Mesendoderm (in vitro differentiated cells): ENCODE measurements around the gene EXD3.

Experiments used
- DNase-seq: peaks from one replicate; pipeline ENCODE4 v3.0.0; 2013
- H2AK5ac ChIP-seq: 2 replicates; pipeline ENCODE4 v1.6.1; 2013; ENCODE audit warnings: low read length, inconsistent platforms
- H2BK120ac ChIP-seq: 2 replicates; pipeline ENCODE4 v1.6.1; 2013; ENCODE audit warnings: low read depth, mild to moderate bottlenecking, low read length, moderate library complexity, mixed read lengths
- H2BK15ac ChIP-seq: replicated peaks from 2 replicates; pipeline ENCODE4 v1.6.1; 2013; ENCODE audit warnings: low read depth, mild to moderate bottlenecking, moderate library complexity
- H2BK5ac ChIP-seq: 2 replicates; pipeline ENCODE4 v1.6.1; 2013; ENCODE audit warnings: low read length, inconsistent platforms
- H3K18ac ChIP-seq: 2 replicates; pipeline ENCODE4 v1.6.1; 2013; ENCODE audit warnings: mild to moderate bottlenecking, low read length, mixed read lengths
- H3K23ac ChIP-seq: one replicate; pipeline ENCODE4 v1.6.1; 2013; ENCODE audit warnings: low read length
- H3K27ac ChIP-seq: 2 replicates; pipeline ENCODE4 v1.5.1; 2013; ENCODE audit warnings: low read depth, mild to moderate bottlenecking, inconsistent platforms, low read length, moderate library complexity
- H3K27me3 ChIP-seq: 2 replicates; pipeline ENCODE4 v1.6.1; 2013; ENCODE audit warnings: low read length, control low read depth, mild to moderate bottlenecking, inconsistent platforms; ENCODE audit not compliant: insufficient read depth, poor library complexity
- H3K36me3 ChIP-seq: 2 replicates; pipeline ENCODE4 v1.6.1; 2013; ENCODE audit warnings: low read length, inconsistent platforms; ENCODE audit not compliant: control insufficient read depth, insufficient read depth
- H3K4ac ChIP-seq: one replicate; pipeline ENCODE4 v1.6.1; 2013; ENCODE audit warnings: low read depth, mild to moderate bottlenecking, low read length, moderate library complexity
- H3K4me1 ChIP-seq: 2 replicates; pipeline ENCODE4 v1.6.1; 2013; ENCODE audit warnings: low read depth, low read length, inconsistent platforms; ENCODE audit not compliant: control insufficient read depth
- H3K4me2 ChIP-seq: 2 replicates; pipeline ENCODE4 v1.6.1; 2013; ENCODE audit warnings: low read length
- H3K4me3 ChIP-seq: 2 replicates; pipeline ENCODE4 v1.5.1; 2013; ENCODE audit warnings: mild to moderate bottlenecking, low read length
- H3K56ac ChIP-seq: one replicate; pipeline ENCODE4 v1.6.1; 2013; ENCODE audit warnings: low read length
- H3K79me1 ChIP-seq: 2 replicates; pipeline ENCODE4 v1.6.1; 2013; ENCODE audit warnings: low read length, inconsistent platforms
- H3K79me2 ChIP-seq: 2 replicates; pipeline ENCODE4 v1.6.1; 2013; ENCODE audit warnings: mild to moderate bottlenecking, low read length; ENCODE audit not compliant: control insufficient read depth, insufficient read depth
- H3K9ac ChIP-seq: 2 replicates; pipeline ENCODE4 v1.6.1; 2013; ENCODE audit warnings: low read length, inconsistent platforms
- H4K5ac ChIP-seq: one replicate; pipeline ENCODE4 v1.6.1; 2013; ENCODE audit warnings: low read length
- H4K8ac ChIP-seq: one replicate; pipeline ENCODE4 v1.6.1; 2013; ENCODE audit warnings: low read depth, mild to moderate bottlenecking, control low read depth, low read length, moderate library complexity
- WGBS: extraction: QIAGEN DNeasy Blood & Tissue Kit; methylation state at CpG from one replicate; pipeline ENCODE4 v1.1.7; 2013; ENCODE audit warnings: low lambda C conversion rate, missing lambda C conversion rate; ENCODE audit not compliant: insufficient coverage; ENCODE audit errors: extremely low coverage; 5-methylcytosine and 5-hydroxymethylcytosine counted together

Gene EXD3

GRCh38 chr9:137398561-137399468 lies 24.1 kb downstream of the EXD3 start:
- H3K79me2 ChIP-seq: no peaks in the 10 kb centered on the region
- H3K4me1 ChIP-seq: no peaks in the 10 kb centered on the region
- no peak overlapping the region for H3K9ac ChIP-seq
- H3K27me3 ChIP-seq: no peaks in the 10 kb centered on the region
- no peaks in the 10 kb centered on the region for H3K79me1 ChIP-seq
- H3K27ac ChIP-seq: no peak overlapping the region
- H2AK5ac ChIP-seq: no peak overlapping the region
- no peak overlapping the region for H3K56ac ChIP-seq
- no peak overlapping the region for H3K4me2 ChIP-seq
- H3K18ac ChIP-seq: no peak overlapping the region
- no peak overlapping the region for H3K4ac ChIP-seq
- H2BK15ac ChIP-seq: no peak overlapping the region
- H2BK120ac ChIP-seq: no peak overlapping the region
- H3K23ac ChIP-seq: no peak overlapping the region
- H4K5ac ChIP-seq: no peak overlapping the region
- WGBS: no CpG with 5 or more reads among the region's 60 CpGs
- DNase-seq: no peak
- no peak overlapping the region for H4K8ac ChIP-seq
- H3K4me3 ChIP-seq: no peak overlapping the region
- no peak overlapping the region for H2BK5ac ChIP-seq
- no peaks in the 10 kb centered on the region for H3K36me3 ChIP-seq

- no peak overlapping the region for H2BK15ac ChIP-seq
- no peak overlapping the region for H3K4ac ChIP-seq
- no peak overlapping the region for H3K4me3 ChIP-seq
- WGBS: 100% methylated on average over 1 of the region's 20 CpGs
- H3K36me3 ChIP-seq: no peaks in the 10 kb centered on the region
- H3K56ac ChIP-seq: no peak overlapping the region
- H3K79me1 ChIP-seq: no peaks in the 10 kb centered on the region
- no peak overlapping the region for H4K5ac ChIP-seq
- H3K27ac ChIP-seq: no peak overlapping the region
- no peak overlapping the region for H3K18ac ChIP-seq
- H4K8ac ChIP-seq: no peak overlapping the region
- no peak overlapping the region for H2AK5ac ChIP-seq
- no peak overlapping the region for H2BK120ac ChIP-seq
- no peak for DNase-seq
- H2BK5ac ChIP-seq: no peak overlapping the region
- H3K23ac ChIP-seq: no peak overlapping the region
- no peak overlapping the region for H3K4me2 ChIP-seq
- no peaks in the 10 kb centered on the region for H3K27me3 ChIP-seq
- H3K79me2 ChIP-seq: no peaks in the 10 kb centered on the region
- no peak overlapping the region for H3K9ac ChIP-seq
- H3K4me1 ChIP-seq: no peaks in the 10 kb centered on the region
Measured at GRCh38 chr9:137397675-137398423, 25.1 kb downstream of the EXD3 start.

GRCh38 chr9:137396634-137397367 lies 26.2 kb downstream of the EXD3 start:
- H3K4ac ChIP-seq: no peak overlapping the region
- no peaks in the 10 kb centered on the region for H3K27me3 ChIP-seq
- no peak overlapping the region for H3K27ac ChIP-seq
- no peak overlapping the region for H3K9ac ChIP-seq
- no peak overlapping the region for H3K23ac ChIP-seq
- H3K4me3 ChIP-seq: no peak overlapping the region
- DNase-seq: no peak
- H2AK5ac ChIP-seq: no peak overlapping the region
- H2BK15ac ChIP-seq: no peak overlapping the region
- no peak overlapping the region for H3K18ac ChIP-seq
- no peak overlapping the region for H4K5ac ChIP-seq
- WGBS: no CpG with 5 or more reads among the region's 26 CpGs
- no peaks in the 10 kb centered on the region for H3K4me1 ChIP-seq
- H4K8ac ChIP-seq: no peak overlapping the region
- no peaks in the 10 kb centered on the region for H3K36me3 ChIP-seq
- H3K79me2 ChIP-seq: no peaks in the 10 kb centered on the region
- no peak overlapping the region for H3K56ac ChIP-seq
- no peak overlapping the region for H3K4me2 ChIP-seq
- no peaks in the 10 kb centered on the region for H3K79me1 ChIP-seq
- no peak overlapping the region for H2BK5ac ChIP-seq
- no peak overlapping the region for H2BK120ac ChIP-seq

- H3K9ac ChIP-seq: no peak overlapping the region
- H3K27ac ChIP-seq: no peak overlapping the region
- H2BK15ac ChIP-seq: no peak overlapping the region
- H3K4me2 ChIP-seq: no peak overlapping the region
- H3K4me3 ChIP-seq: no peak overlapping the region
- no peak overlapping the region for H3K56ac ChIP-seq
- H3K23ac ChIP-seq: no peak overlapping the region
- no peaks in the 10 kb centered on the region for H3K79me1 ChIP-seq
- no peak overlapping the region for H4K8ac ChIP-seq
- DNase-seq: no peak
- no peaks in the 10 kb centered on the region for H3K4me1 ChIP-seq
- H3K4ac ChIP-seq: no peak overlapping the region
- H4K5ac ChIP-seq: no peak overlapping the region
- no peaks in the 10 kb centered on the region for H3K27me3 ChIP-seq
- no peak overlapping the region for H3K18ac ChIP-seq
- H3K36me3 ChIP-seq: no peaks in the 10 kb centered on the region
- no peaks in the 10 kb centered on the region for H3K79me2 ChIP-seq
- H2BK120ac ChIP-seq: no peak overlapping the region
- no CpG with 5 or more reads among the region's 15 CpGs for WGBS
- no peak overlapping the region for H2AK5ac ChIP-seq
- H2BK5ac ChIP-seq: no peak overlapping the region
Measured at GRCh38 chr9:137396227-137396626, 26.7 kb downstream of the EXD3 start.

GRCh38 chr9:137395666-137396010 lies 27.3 kb downstream of the EXD3 start:
- Histone ChIP-seq H4K8ac (no peak overlapping the region), H3K18ac (no peak overlapping the region), H4K5ac (no peak overlapping the region), H3K27me3 (no peaks in the 10 kb centered on the region), H2BK5ac (no peak overlapping the region), H2AK5ac (no peak overlapping the region), H2BK15ac (no peak overlapping the region), H3K23ac (no peak overlapping the region), H3K27ac (no peak overlapping the region), H3K79me1 (no peaks in the 10 kb centered on the region), H2BK120ac (no peak overlapping the region), H3K4me2 (no peak overlapping the region), H3K79me2 (no peaks in the 10 kb centered on the region), H3K36me3 (no peaks in the 10 kb centered on the region), H3K4me3 (no peak overlapping the region), H3K9ac (no peak overlapping the region), H3K4me1 (no peaks in the 10 kb centered on the region), H3K56ac (no peak overlapping the region), H3K4ac (no peak overlapping the region)
- no CpG with 5 or more reads among the region's 11 CpGs for WGBS
- no peak for DNase-seq
